Upper lobe of left lung (tissue), 6 donors: ENCODE measurements around the gene SATB2. TPM values are rescaled to one million over a fixed set of nuclear protein-coding genes. Genes with fewer than 3 reads are reported as not detected.
A peak's percentile ranks its signal among the peaks of the same experiment; 100 is the strongest.

Source experiments
- ATAC-seq, 2 donors: fragments of 200-7000 bp; cut with Tn5 transposase; one replicate each; pipeline ENCODE4 v1.9.1; 2022; ENCODE audit warnings: mild to moderate bottlenecking in 2 of 2, moderate library complexity in 2 of 2; ENCODE audit not compliant: low FRiP score in 2 of 2
- DNase-seq, 2 donors: peaks; one replicate each; pipeline ENCODE4 v3.0.0-alpha.2; 2019 to 2020
- H3K27ac ChIP-seq, 4 donors: fragments of 200-600 bp; sonication (generic); one replicate each; pipeline ENCODE4 v1.5.1; 2016 to 2019
- H3K27me3 ChIP-seq, 4 donors: fragments of 200-600 bp; sonication (generic); one replicate each; pipeline ENCODE4 v1.5.1; 2017 to 2019
- H3K36me3 ChIP-seq, 4 donors: fragments of 200-600 bp; sonication (generic); one replicate each; pipeline ENCODE4 v1.5.1; 2016 to 2019
- H3K4me1 ChIP-seq, 4 donors: fragments of 200-600 bp; sonication (generic); one replicate each; pipeline ENCODE4 v1.5.1; 2018 to 2019
- H3K4me3 ChIP-seq, 4 donors: fragments of 200-600 bp; sonication (generic); one replicate each; pipeline ENCODE4 v1.5.1; 2017 to 2019; ENCODE audit warnings: mild to moderate bottlenecking in 2 of 4, moderate library complexity in 1 of 4
- H3K9me3 ChIP-seq, 4 donors: fragments of 200-600 bp; sonication (generic); one replicate each; pipeline ENCODE4 v1.5.1; 2018 to 2019
- EP300 ChIP-seq, 4 donors: sonication (generic); formaldehyde crosslinking; IDR thresholded peaks; one replicate each; pipeline ENCODE4 v1.5.1; 2017; ENCODE audit warnings: antibody characterized with exemption in 4 of 4, control low read depth in 2 of 4
- POLR2A ChIP-seq, 4 donors: fragments of 450-650 bp; IDR thresholded peaks; one replicate each; pipeline ENCODE4 v1.5.1; 2016 to 2017; ENCODE audit warnings: antibody characterized with exemption in 4 of 4, mild to moderate bottlenecking in 2 of 4
- POLR2AphosphoS5 ChIP-seq, 2 donors: sonication (generic); formaldehyde crosslinking; IDR thresholded peaks; one replicate each; pipeline ENCODE4 v1.5.1; 2017; ENCODE audit warnings: antibody characterized with exemption in 2 of 2
- WGBS, 2 donors: methylation state at CpG; one replicate each; pipeline ENCODE4 v1.1.5; 2017 to 2018; 5-methylcytosine and 5-hydroxymethylcytosine counted together
- total RNA-seq, 6 donors: library from RNA; depleted of rRNA in 4 of 6; stranded (reverse); fragments of >200 nt in 4 of 6; gene quantifications; one replicate each; pipeline versions ENCODE4 v1.1.0 to v1.2.1, GENCODE V29; 2016 to 2021
- TF ChIP-seq, protein P1 (sequence below), 6 experiments: fragments of 450-650 bp in 4 of 6; fragments of 200-600 bp in 2 of 6; sonication (generic) in 2 of 6; IDR thresholded peaks; one replicate each; pipeline ENCODE4 v1.5.1; 2016 to 2019; ENCODE audit warnings: antibody characterized with exemption in 6 of 6
- donor health status: DM: no; HTN: no; CAD: no; lungs with moderate emphysema.
- donor health status: DM: no; HTN: yes; CAD: no; lungs with severe emphysema.

The SATB2 gene
- total RNA-seq, 6 donors from 2014 or later, result 1.7 to 9.4 (median 3.1) TPM

DNA sequence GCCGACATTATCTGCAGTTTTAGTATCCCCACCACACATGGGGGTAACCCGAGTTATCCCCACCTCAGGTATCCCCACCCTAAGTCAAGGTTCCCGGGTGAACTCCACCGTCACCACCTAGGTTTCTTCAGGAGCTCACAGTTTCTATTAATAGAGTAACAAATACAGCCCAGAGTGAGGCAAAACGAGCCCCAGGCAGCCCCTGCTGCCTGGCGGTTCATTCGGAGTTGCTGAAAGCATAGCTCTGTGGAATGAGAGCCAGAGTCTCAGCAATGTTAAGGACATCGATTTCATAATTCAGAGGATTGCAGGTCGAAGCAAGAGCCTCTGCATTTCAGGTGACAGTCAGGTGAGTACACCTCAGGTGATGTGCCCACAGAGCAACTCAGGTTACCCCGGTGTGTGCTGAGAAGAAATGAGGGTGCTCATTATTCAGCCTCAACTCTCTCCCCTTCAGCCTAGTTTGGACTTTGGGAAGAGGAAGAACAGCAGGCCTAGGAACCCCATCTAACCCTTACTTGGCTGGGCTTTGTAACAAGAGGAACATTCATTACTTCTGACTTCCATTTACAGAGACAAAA lies 10.7 kb downstream of the SATB2 start:
- no peak overlapping the region for H3K4me3 ChIP-seq
- peak in 1 of 2 donors; percentile 2 for DNase-seq
- WGBS, 2 donors, result 74 to 78% methylated on average over 10 of the region's 10 CpGs
- H3K9me3 ChIP-seq, result no peaks in the 10 kb centered on the region
- H3K36me3 ChIP-seq, result no peaks in the 10 kb centered on the region
- H3K4me1 ChIP-seq, result no peaks in the 10 kb centered on the region
- no peak for TF ChIP-seq POLR2AphosphoS5 (IDR thresholded peaks at IDR 0.05)
- no peak for TF ChIP-seq EP300 (IDR thresholded peaks at IDR 0.05)
- no peak for TF ChIP-seq POLR2A (IDR thresholded peaks at IDR 0.05)
- TF ChIP-seq, protein P1, sequence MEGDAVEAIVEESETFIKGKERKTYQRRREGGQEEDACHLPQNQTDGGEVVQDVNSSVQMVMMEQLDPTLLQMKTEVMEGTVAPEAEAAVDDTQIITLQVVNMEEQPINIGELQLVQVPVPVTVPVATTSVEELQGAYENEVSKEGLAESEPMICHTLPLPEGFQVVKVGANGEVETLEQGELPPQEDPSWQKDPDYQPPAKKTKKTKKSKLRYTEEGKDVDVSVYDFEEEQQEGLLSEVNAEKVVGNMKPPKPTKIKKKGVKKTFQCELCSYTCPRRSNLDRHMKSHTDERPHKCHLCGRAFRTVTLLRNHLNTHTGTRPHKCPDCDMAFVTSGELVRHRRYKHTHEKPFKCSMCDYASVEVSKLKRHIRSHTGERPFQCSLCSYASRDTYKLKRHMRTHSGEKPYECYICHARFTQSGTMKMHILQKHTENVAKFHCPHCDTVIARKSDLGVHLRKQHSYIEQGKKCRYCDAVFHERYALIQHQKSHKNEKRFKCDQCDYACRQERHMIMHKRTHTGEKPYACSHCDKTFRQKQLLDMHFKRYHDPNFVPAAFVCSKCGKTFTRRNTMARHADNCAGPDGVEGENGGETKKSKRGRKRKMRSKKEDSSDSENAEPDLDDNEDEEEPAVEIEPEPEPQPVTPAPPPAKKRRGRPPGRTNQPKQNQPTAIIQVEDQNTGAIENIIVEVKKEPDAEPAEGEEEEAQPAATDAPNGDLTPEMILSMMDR (IDR thresholded peaks at IDR 0.05), result no peak
- no peaks in the 10 kb centered on the region for H3K27me3 ChIP-seq
- no peak overlapping the region for H3K27ac ChIP-seq
- no peak for ATAC-seq

DNA sequence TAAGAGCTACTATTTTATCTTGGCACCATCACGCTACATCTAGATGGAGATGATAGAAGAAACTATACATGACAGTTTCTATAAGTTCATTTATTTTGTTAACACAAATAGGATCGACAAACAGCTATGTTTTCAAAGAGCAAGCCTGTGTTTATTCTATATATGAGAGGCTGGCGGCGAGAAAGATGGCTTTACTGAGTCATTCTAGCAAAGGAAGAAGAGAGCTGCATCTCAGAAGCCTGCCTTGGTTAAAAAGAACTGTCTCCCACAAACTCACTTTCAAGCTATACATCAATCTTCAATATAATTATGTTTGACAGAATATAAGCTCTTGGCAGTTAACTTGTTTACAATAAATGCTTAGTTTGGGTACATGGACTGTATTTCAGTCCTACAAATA lies 13.0 kb downstream of the SATB2 start:
- no peak overlapping the region for H3K27ac ChIP-seq
- no peaks in the 10 kb centered on the region for H3K4me1 ChIP-seq
- H3K4me3 ChIP-seq, result no peak overlapping the region
- DNase-seq (no peak), ATAC-seq (no peak)
- no peak for TF ChIP-seq EP300 (IDR thresholded peaks at IDR 0.05)
- TF ChIP-seq, protein P1 (IDR thresholded peaks at IDR 0.05), result no peak
- TF ChIP-seq POLR2AphosphoS5 (IDR thresholded peaks at IDR 0.05), result no peak
- TF ChIP-seq POLR2A (IDR thresholded peaks at IDR 0.05), result no peak
- H3K27me3 ChIP-seq, result no peaks in the 10 kb centered on the region
- 80 to 84% methylated on average over 4 of the region's 4 CpGs for WGBS, 2 donors
- H3K9me3 ChIP-seq, result no peaks in the 10 kb centered on the region
- no peaks in the 10 kb centered on the region for H3K36me3 ChIP-seq

DNA sequence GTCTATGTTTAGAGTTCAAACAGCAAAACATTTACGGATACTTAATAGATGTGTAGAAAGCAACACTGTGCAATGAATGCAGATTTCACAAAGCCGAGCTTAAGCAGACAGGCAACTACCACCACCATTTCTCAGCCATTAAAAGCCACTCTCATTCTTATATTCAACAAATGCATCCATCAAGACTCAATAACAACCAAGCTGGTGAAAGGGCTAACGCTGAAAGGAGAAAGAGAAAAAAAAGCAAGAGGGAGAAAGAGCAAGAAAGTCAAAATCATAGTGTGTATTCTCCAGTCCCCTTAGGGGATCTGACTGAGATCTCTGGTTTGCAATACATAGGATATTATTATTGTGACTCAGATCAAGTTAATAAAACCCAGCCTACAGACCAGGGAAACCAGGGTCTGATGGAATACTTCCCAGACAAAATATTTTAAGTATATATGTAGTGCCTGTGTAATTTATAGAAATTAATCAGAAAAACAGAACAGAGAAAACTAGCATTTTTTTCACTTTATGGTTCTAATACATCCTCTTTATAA lies 14.1 kb downstream of the SATB2 start:
- DNase-seq (no peak), ATAC-seq (no peak)
- TF ChIP-seq POLR2AphosphoS5 (IDR thresholded peaks at IDR 0.05), result no peak
- TF ChIP-seq EP300 (IDR thresholded peaks at IDR 0.05), result no peak
- no peak for TF ChIP-seq POLR2A (IDR thresholded peaks at IDR 0.05)
- TF ChIP-seq, protein P1 (IDR thresholded peaks at IDR 0.05), result no peak
- H3K4me1 ChIP-seq, result no peaks in the 10 kb centered on the region
- 71 to 80% methylated on average over 3 of the region's 3 CpGs for WGBS, 2 donors
- H3K27me3 ChIP-seq, result no peaks in the 10 kb centered on the region
- no peaks in the 10 kb centered on the region for H3K9me3 ChIP-seq
- H3K27ac ChIP-seq, result no peak overlapping the region
- H3K36me3 ChIP-seq, result no peaks in the 10 kb centered on the region
- no peak overlapping the region for H3K4me3 ChIP-seq

DNA sequence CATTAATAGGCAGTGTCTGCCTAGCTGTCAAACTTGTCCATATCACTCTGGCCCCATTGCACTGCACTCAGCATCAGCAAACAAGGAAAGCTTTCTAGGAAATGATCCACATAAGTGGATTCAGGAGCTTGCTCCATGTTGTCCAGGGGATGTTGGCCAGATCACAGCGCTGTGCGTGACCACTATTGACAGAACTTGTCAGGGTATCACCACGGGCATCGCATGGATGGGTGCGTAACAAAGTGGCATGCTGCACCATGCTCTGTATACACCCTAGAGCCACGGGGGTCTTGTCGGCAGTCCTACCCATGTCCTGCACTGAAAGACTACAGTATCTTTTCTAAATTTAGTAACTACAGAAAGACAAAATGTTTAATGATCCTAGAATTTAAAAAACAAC lies 15.6 kb downstream of the SATB2 start:
- Histone ChIP-seq H3K9me3 (no peaks in the 10 kb centered on the region), H3K27me3 (no peaks in the 10 kb centered on the region), H3K27ac (no peak overlapping the region), H3K4me1 (no peaks in the 10 kb centered on the region), H3K36me3 (no peaks in the 10 kb centered on the region), H3K4me3 (no peak overlapping the region)
- no peak for DNase-seq
- no peak for ATAC-seq
- 95 to 97% methylated on average over 7 of the region's 7 CpGs for WGBS, 2 donors
- TF ChIP-seq, protein P1 (IDR thresholded peaks at IDR 0.05), result no peak
- TF ChIP-seq POLR2A (IDR thresholded peaks at IDR 0.05), result no peak
- no peak for TF ChIP-seq EP300 (IDR thresholded peaks at IDR 0.05)
- no peak for TF ChIP-seq POLR2AphosphoS5 (IDR thresholded peaks at IDR 0.05)

DNA sequence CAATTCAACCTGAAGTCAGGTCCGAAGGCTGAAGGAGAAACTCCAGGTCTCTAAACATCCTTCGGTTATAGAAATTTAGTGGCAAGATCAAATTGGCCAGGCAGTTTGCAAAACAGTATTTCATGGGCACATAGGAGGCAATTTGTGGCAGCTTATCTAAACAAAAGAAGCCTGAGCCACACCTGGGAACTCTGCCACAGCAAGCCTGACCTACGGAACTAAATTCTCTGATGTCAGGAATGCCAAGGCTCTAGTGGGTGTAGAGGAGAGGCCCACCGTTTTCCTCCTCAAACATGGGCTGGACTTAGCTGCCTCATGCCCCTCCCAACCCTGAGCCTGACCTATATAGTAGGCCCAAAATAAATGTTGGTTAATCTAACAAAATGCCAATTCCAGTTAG lies 16.0 kb downstream of the SATB2 start:
- no peaks in the 10 kb centered on the region for H3K9me3 ChIP-seq
- H3K36me3 ChIP-seq, result no peaks in the 10 kb centered on the region
- 82 to 87% methylated on average over 3 to 4 of the region's 4 CpGs for WGBS, 2 donors
- H3K4me1 ChIP-seq, result no peaks in the 10 kb centered on the region
- no peak for TF ChIP-seq POLR2A (IDR thresholded peaks at IDR 0.05)
- no peak for TF ChIP-seq EP300 (IDR thresholded peaks at IDR 0.05)
- TF ChIP-seq, protein P1 (IDR thresholded peaks at IDR 0.05), result no peak
- no peak for TF ChIP-seq POLR2AphosphoS5 (IDR thresholded peaks at IDR 0.05)
- H3K27ac ChIP-seq, result no peak overlapping the region
- H3K4me3 ChIP-seq, result no peak overlapping the region
- DNase-seq (no peak), ATAC-seq (no peak)
- H3K27me3 ChIP-seq, result no peaks in the 10 kb centered on the region
